ENCODE data around the gene AMT. TPM values are rescaled to one million over a fixed set of nuclear protein-coding genes. Genes with fewer than 3 reads are reported as not detected.

Gene AMT
- total and polyA plus RNA-seq, 11 donors = 3.5 to 39.9 (median 17.0) TPM

DNA sequence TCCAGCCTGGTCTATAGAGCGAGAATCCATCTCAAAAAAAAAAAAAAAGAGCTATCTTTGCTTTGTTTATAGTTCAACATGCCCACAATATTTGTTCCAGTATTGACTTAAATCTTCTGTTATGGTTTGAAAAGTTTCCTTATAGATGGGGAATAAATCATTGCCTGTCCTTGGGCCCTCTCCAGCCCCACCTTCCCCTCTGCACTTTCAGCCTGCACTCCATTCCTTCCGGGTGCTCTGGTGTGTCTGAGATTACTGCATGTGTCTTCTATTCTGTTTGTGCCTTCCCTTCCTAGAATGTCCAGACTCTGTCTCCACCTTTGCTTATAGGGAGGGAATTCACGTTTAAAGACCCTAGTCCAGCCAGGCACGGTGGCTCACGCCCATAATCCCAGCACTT, 38.9 kb downstream of the AMT start:
- no peak overlapping the region for H3K27ac ChIP-seq
- ATAC-seq = peak in 1 of 4 donors; percentile 38
- H3K4me3 ChIP-seq = no peak overlapping the region
- H3K36me3 ChIP-seq = peaks cover 0 to 11% (median 0%) of the 10 kb centered on the region in 9 donors
- intact Hi-C loops (cut with DNase I) = no loop called here
- DNase-seq = no peak
- TF ChIP-seq POLR2A (IDR thresholded peaks at IDR 0.05) = no peak
- TF ChIP-seq, protein P1, sequence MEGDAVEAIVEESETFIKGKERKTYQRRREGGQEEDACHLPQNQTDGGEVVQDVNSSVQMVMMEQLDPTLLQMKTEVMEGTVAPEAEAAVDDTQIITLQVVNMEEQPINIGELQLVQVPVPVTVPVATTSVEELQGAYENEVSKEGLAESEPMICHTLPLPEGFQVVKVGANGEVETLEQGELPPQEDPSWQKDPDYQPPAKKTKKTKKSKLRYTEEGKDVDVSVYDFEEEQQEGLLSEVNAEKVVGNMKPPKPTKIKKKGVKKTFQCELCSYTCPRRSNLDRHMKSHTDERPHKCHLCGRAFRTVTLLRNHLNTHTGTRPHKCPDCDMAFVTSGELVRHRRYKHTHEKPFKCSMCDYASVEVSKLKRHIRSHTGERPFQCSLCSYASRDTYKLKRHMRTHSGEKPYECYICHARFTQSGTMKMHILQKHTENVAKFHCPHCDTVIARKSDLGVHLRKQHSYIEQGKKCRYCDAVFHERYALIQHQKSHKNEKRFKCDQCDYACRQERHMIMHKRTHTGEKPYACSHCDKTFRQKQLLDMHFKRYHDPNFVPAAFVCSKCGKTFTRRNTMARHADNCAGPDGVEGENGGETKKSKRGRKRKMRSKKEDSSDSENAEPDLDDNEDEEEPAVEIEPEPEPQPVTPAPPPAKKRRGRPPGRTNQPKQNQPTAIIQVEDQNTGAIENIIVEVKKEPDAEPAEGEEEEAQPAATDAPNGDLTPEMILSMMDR (IDR thresholded peaks at IDR 0.05) = no peak
- WGBS, 4 donors = 60 to 72% (median 67%) methylated on average over 5 of the region's 5 CpGs
- peaks cover 0 to 91% (median 48%) of the 10 kb centered on the region in 12 donors for H3K4me1 ChIP-seq
- no peaks in the 10 kb centered on the region for H3K27me3 ChIP-seq
- no peaks in the 10 kb centered on the region for H3K9me3 ChIP-seq

DNA sequence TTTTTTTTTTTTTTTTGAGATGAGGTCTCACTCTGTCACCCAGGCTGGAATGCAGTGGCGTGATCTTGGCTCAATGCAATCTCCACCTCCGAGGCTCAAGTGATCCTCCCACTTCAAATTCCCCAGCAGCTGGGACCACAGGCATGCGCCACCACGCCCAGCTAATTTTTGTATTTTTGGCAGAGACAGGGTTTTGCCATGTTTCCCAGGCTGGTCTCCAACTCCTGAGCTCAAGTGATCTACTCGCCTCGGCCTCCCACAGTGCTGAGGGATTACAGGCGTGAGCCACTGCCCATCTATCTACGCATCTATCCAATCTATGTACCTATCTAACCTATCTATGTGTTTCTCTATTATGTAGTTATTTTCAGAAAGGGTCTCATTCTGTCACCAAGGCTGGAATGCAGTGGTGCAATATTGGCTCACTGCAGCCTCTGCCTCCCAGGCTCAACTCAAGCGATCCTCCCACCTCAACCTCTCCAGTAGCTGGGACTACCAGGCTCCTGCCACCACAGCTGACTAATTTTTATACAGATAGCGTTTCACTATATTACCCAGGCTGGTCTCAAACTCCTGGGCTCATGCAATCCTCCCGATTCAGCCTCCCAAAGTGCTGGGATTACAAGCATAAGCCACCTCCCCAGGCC, 43.9 kb downstream of the AMT start:
- Histone ChIP-seq H3K4me3 (no peak overlapping the region), H3K27ac (no peak overlapping the region), H3K36me3 (peaks cover 0 to 29% (median 22%) of the 10 kb centered on the region in 9 donors), H3K27me3 (no peaks in the 10 kb centered on the region), H3K9me3 (no peaks in the 10 kb centered on the region), H3K4me1 (peaks cover 0 to 79% (median 23%) of the 10 kb centered on the region in 12 donors)
- intact Hi-C loops (cut with DNase I) = no loop called here
- peak in 3 of 5 donors; percentile 21 to 44 (median 24) for DNase-seq
- TF ChIP-seq, protein P1 (IDR thresholded peaks at IDR 0.05) = no peak
- TF ChIP-seq POLR2A (IDR thresholded peaks at IDR 0.05) = no peak
- WGBS, 4 donors = 58 to 68% (median 66%) methylated on average over 11 of the region's 11 CpGs
- ATAC-seq = peak in 3 of 4 donors; percentile 65 to 70 (median 66)

DNA sequence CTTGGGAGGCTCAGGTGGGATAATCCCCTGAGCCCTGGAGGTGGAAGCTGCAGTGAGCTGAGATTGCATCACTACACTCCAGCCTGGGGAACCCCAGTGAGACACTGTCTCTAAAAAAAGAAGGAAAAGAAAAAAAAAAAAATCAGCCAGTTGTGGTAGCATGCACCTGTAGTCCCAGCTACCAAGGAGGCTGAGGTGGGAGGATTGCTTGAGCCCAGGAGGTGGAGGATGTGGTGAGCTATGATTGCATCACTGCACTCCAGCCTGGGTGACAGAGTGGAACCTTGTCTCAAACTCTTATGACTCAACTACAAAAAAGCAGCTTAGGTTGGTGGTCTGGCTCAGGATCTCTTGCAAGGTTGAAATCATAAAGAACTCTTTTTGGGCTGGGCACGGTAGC, 44.8 kb downstream of the AMT start:
- ATAC-seq = peak in 2 of 4 donors; percentile 12 to 21

DNA sequence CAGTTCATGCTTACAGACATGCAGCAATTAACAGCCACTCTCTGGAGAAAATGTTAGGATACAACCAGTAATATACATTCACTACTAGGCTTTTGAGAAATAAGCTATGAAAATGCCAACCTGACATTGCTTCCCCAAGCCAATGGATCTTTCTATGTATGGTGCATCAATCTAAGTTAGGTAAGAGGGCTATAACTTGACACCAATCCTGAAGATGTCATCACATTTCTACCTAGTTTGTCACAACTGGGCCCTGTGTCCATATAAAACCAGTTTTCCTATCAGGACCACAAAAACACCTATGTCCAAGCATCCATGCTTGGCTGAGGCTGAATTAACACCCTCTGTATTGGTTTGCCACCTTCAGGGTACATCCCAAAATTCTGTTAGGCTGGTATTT, 50.3 kb downstream of the AMT start:
- no peak overlapping the region for H3K27ac ChIP-seq
- peaks cover 0 to 39% (median 3%) of the 10 kb centered on the region in 12 donors for H3K4me1 ChIP-seq
- H3K36me3 ChIP-seq = peaks cover 0 to 89% (median 84%) of the 10 kb centered on the region in 9 donors
- no peaks in the 10 kb centered on the region for H3K9me3 ChIP-seq
- no peaks in the 10 kb centered on the region for H3K27me3 ChIP-seq
- no peak for DNase-seq
- H3K4me3 ChIP-seq = no peak overlapping the region
- intact Hi-C loops (cut with DNase I) = no loop called here
- no peak for ATAC-seq
- no peak for TF ChIP-seq POLR2A (IDR thresholded peaks at IDR 0.05)
- TF ChIP-seq, protein P1 (IDR thresholded peaks at IDR 0.05) = no peak

More for the DNA sequence above, 44.8 kb downstream of the AMT start:
- no peaks in the 10 kb centered on the region for H3K9me3 ChIP-seq
- 79 to 100% (median 90%) methylated on average over 1 of the region's 1 CpG for WGBS, 4 donors
- DNase-seq = no peak
- H3K27me3 ChIP-seq = no peaks in the 10 kb centered on the region
- peaks cover 0 to 77% (median 20%) of the 10 kb centered on the region in 12 donors for H3K4me1 ChIP-seq
- H3K27ac ChIP-seq = no peak overlapping the region
- intact Hi-C loops (cut with DNase I) = no loop called here
- TF ChIP-seq, protein P1 (IDR thresholded peaks at IDR 0.05) = no peak
- TF ChIP-seq POLR2A (IDR thresholded peaks at IDR 0.05) = no peak
- H3K4me3 ChIP-seq = no peak overlapping the region
- peaks cover 0 to 33% (median 31%) of the 10 kb centered on the region in 9 donors for H3K36me3 ChIP-seq
